OCI-LY3 (cell line): Measurements from ENCODE around the gene VAV1.

Source experiments
- EZH2phosphoT487 ChIP-seq: fragments of 200-600 bp; shearing (Covaris generic); IDR thresholded peaks from 2 replicates; pipeline ENCODE4 v1.6.1; 2018; ENCODE audit warnings: antibody characterized with exemption, mixed run types, low read depth
- TF ChIP-seq, protein P1 (sequence below): fragments of 200-600, 300-600 bp; sonication (generic); IDR thresholded peaks from 2 replicates; pipeline ENCODE4 v1.5.1; 2014; ENCODE audit warnings: antibody characterized with exemption, low read length, low read depth

DNA sequence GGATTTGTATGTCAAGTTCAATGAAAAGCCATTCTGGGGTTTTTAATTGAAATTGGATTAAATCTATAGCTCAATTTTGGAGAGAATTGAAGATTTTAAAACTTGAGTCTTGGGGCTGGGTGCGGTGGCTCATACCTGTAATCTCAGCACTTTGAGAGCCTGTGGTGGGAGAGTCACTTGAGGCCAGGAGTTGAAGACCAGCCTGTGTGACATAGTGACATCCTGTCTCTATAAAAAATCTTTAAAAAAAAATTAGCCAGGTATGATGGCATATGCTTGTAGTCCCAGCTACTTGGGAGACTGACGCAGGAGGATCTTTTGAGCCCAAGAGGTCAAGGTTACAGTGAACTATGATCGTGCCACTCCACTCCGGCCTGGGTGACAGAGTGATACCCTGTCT lies 41.2 kb downstream of the VAV1 start:
- TF ChIP-seq, protein P1, sequence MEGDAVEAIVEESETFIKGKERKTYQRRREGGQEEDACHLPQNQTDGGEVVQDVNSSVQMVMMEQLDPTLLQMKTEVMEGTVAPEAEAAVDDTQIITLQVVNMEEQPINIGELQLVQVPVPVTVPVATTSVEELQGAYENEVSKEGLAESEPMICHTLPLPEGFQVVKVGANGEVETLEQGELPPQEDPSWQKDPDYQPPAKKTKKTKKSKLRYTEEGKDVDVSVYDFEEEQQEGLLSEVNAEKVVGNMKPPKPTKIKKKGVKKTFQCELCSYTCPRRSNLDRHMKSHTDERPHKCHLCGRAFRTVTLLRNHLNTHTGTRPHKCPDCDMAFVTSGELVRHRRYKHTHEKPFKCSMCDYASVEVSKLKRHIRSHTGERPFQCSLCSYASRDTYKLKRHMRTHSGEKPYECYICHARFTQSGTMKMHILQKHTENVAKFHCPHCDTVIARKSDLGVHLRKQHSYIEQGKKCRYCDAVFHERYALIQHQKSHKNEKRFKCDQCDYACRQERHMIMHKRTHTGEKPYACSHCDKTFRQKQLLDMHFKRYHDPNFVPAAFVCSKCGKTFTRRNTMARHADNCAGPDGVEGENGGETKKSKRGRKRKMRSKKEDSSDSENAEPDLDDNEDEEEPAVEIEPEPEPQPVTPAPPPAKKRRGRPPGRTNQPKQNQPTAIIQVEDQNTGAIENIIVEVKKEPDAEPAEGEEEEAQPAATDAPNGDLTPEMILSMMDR, result no peak
- no peak for TF ChIP-seq EZH2phosphoT487
